Kidney (tissue), 14 donors: ENCODE results near the gene MYL10. TPM values are rescaled to one million over a fixed set of nuclear protein-coding genes. Genes with fewer than 3 reads are reported as not detected.

Experiments used
- DNase-seq, 5 donors: peaks; one replicate each; pipeline ENCODE4 v3.0.0-alpha.2; 2013 to 2020
- FAIRE-seq: peaks from 2 replicates; lab custom pipeline; 2012; peaks lifted over from hg19 to GRCh38; lab: Jason Lieb, UNC
- H3K27ac ChIP-seq, 2 donors: one replicate each; pipeline ENCODE4 v1.7.0; 2013; ENCODE audit warnings: low read depth in 2 of 2, low read length in 2 of 2, inconsistent platforms in 1 of 2
- H3K27me3 ChIP-seq: one replicate; pipeline ENCODE4 v1.7.1; 2013; ENCODE audit warnings: low read length, inconsistent platforms; ENCODE audit not compliant: control insufficient read depth, insufficient read depth
- H3K36me3 ChIP-seq, 3 donors: one replicate each; pipeline versions ENCODE4 v1.7.0 to v1.7.1; 2013; ENCODE audit warnings: low read length in 3 of 3, control low read depth in 1 of 3, inconsistent platforms in 1 of 3; ENCODE audit not compliant: insufficient read depth in 3 of 3, control insufficient read depth in 2 of 3
- H3K4me1 ChIP-seq, 3 donors: one replicate each; pipeline versions ENCODE4 v1.7.0 to v1.7.1; 2013; ENCODE audit warnings: low read length in 3 of 3, inconsistent platforms in 1 of 3, low read depth in 1 of 3; ENCODE audit not compliant: control insufficient read depth in 2 of 3, insufficient read depth in 2 of 3
- H3K4me3 ChIP-seq, 3 donors: one replicate each; pipeline versions ENCODE4 v1.7.0 to v1.8.1; 2013; ENCODE audit warnings: low read length in 3 of 3, control low read depth in 1 of 3, inconsistent platforms in 1 of 3
- H3K9ac ChIP-seq, 3 donors: one replicate each; pipeline versions ENCODE4 v1.7.0 to v1.7.1; 2013; ENCODE audit warnings: low read length in 3 of 3, control low read depth in 1 of 3, inconsistent platforms in 1 of 3
- H3K9me3 ChIP-seq, 3 donors: one replicate each; pipeline versions ENCODE4 v1.7.0 to v1.7.1; 2013; ENCODE audit warnings: low read length in 3 of 3, control low read depth in 1 of 3, inconsistent platforms in 1 of 3; ENCODE audit not compliant: control insufficient read depth in 2 of 3, insufficient read depth in 1 of 3
- intact Hi-C: fragments of 100-400 bp; cut with DNase I; formaldehyde crosslinking; loops from one replicate; pipeline ENCODE4 v1.11.1; 2022
- polyA plus RNA-seq: library from polyadenylated mRNA; stranded (reverse); fragments of 350-450 nt; fragmentation: Illumina TruSeq; extraction: RNeasy Lipid Tissue Mini Kit (QIAGEN cat#74804); gene quantifications from one replicate; pipeline ENCODE4 v1.2.3, GENCODE V29; 2014; ENCODE audit warnings: low read depth, low replicate concordance; ENCODE audit not compliant: insufficient read depth
- total RNA-seq: library from RNA; stranded (reverse); fragmentation: NEBNext Ultra II Directional; extraction: Animal tissue kit (Norgen Biotek cat#: 25700); gene quantifications from one replicate; pipeline ENCODE4 v1.2.1, GENCODE V29; 2021
- TF ChIP-seq, protein P1 (sequence below): IDR thresholded peaks from 3 replicates; pipeline ENCODE4 v1.5.1; 2012; ENCODE audit warnings: mild to moderate bottlenecking, moderate library complexity, borderline replicate concordance; ENCODE audit not compliant: insufficient read depth; ENCODE audit errors: extremely low read depth
- donor health status: control.
- donor health status: control.
- donor health status: control.
- donor health status: control.
- donor health status: control.
- donor health status: DM: yes; HTN: yes; CAD: no.
- donor health status: Normal renal cell carcinoma (clear cell type).

The MYL10 gene
- total and polyA plus RNA-seq, 2 donors from 2014 or later, result not detected

DNA sequence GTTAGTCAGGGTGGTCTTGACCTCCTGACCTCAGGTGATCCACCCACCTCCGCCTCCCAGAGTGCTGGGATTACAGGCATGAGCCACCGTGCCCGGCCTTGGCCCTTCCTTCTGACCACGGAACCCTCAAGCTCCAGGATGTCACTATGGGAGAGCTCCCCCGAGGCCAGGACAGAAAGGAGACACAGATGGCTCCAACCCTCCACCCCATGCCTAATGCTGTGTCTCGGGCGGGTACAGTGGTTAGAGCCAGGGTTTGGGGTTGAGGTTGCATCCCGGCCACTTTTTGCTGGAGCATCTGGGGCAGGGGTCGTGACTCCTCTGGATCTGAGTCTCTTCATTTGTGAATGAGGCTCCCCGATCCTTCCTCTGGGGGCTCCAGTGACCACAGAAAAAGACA, 8.1 kb downstream of the MYL10 start:
- FAIRE-seq (no peak), DNase-seq (no peak)
- no peak overlapping the region for H3K27ac ChIP-seq
- H3K9ac ChIP-seq, result no peak overlapping the region
- no peaks in the 10 kb centered on the region for H3K4me1 ChIP-seq
- H3K36me3 ChIP-seq, result no peaks in the 10 kb centered on the region
- no peaks in the 10 kb centered on the region for H3K9me3 ChIP-seq
- H3K4me3 ChIP-seq, result no peak overlapping the region
- no peaks in the 10 kb centered on the region for H3K27me3 ChIP-seq
- intact Hi-C loops, result no loop called here
- TF ChIP-seq, protein P1, sequence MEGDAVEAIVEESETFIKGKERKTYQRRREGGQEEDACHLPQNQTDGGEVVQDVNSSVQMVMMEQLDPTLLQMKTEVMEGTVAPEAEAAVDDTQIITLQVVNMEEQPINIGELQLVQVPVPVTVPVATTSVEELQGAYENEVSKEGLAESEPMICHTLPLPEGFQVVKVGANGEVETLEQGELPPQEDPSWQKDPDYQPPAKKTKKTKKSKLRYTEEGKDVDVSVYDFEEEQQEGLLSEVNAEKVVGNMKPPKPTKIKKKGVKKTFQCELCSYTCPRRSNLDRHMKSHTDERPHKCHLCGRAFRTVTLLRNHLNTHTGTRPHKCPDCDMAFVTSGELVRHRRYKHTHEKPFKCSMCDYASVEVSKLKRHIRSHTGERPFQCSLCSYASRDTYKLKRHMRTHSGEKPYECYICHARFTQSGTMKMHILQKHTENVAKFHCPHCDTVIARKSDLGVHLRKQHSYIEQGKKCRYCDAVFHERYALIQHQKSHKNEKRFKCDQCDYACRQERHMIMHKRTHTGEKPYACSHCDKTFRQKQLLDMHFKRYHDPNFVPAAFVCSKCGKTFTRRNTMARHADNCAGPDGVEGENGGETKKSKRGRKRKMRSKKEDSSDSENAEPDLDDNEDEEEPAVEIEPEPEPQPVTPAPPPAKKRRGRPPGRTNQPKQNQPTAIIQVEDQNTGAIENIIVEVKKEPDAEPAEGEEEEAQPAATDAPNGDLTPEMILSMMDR, result no peak

DNA sequence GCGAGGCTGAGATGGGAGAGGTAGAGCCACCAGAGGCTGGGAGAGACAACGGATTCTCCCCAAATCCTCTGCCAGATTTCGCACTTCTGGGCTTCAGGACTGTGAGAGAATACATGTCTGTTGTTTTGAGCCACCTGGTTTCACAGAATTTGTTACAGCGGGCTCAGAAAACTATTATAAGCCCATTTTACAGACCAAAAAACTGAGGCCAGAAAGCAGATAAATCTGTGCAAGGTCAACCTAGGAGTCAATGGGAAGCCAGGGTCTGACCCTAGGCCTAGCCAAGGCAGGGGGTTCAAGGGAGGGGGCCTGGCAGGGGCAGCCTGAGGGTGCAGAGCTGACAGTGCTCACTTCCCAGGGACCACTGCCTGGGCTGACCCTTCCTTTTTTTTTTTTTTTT, 8.7 kb downstream of the MYL10 start:
- DNase-seq (no peak), FAIRE-seq (no peak)
- Histone ChIP-seq H3K9me3 (no peaks in the 10 kb centered on the region), H3K9ac (no peak overlapping the region), H3K27me3 (no peaks in the 10 kb centered on the region), H3K4me3 (no peak overlapping the region), H3K27ac (no peak overlapping the region), H3K36me3 (no peaks in the 10 kb centered on the region), H3K4me1 (no peaks in the 10 kb centered on the region)
- TF ChIP-seq, protein P1, result no peak
- intact Hi-C loops, result no loop called here

DNA sequence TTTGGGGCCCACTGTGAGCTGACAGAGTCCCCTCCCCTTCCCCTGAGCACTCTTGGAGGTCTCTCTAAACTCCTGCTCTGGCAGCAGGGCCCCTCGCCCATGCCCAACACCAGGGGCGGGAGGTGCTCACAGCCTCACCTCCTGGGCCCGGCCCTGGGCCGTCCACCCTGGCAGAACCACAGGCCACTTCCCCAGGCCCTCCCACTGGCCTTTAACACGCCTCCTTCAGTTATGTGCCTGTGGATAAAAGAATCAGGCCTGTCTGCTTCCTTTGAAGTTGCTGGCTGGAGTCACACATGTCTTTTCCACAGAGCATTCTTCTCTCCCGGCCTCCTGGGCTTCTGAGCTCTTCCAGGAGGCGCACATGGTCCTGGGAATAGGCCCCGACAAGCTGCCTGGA, 10.2 kb downstream of the MYL10 start:
- intact Hi-C loops, result no loop called here
- no peak overlapping the region for H3K9ac ChIP-seq
- no peak overlapping the region for H3K4me3 ChIP-seq
- H3K27ac ChIP-seq, result no peak overlapping the region
- FAIRE-seq, result no peak
- H3K9me3 ChIP-seq, result no peaks in the 10 kb centered on the region
- TF ChIP-seq, protein P1, result no peak
- H3K27me3 ChIP-seq, result no peaks in the 10 kb centered on the region
- no peaks in the 10 kb centered on the region for H3K36me3 ChIP-seq
- no peaks in the 10 kb centered on the region for H3K4me1 ChIP-seq
- DNase-seq, result peak in 1 of 5 donors; percentile 29

DNA sequence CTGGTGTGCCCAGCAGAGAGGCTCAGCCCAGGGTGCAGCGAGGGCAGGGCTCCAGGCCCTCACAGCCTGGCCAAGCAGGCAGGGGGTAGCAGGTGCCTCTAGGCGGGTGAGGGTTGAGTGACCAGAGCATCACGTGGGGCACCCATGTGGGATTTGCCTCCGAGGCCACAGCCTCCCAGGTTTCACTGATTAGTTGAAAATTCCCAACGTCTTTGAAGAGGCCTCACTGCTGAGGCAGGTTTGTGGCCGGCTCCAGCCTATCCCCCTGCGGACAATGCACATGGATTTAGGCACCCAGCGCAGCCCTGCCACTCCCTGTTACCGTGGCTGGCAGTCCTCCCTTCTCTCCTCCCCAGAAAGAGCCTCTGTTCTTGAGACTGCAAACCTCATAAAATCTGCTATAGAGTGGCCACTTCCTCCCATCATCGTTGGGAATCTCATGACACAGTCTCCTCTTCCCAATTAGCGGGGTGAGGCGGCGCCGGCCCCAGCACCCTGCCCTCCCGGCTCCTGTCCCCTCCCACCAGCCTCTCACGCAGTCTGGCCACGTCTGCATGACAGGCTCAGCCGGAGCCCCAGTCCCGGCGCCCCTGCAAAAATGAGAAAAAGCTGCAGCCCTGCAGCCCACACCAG, 10.8 kb downstream of the MYL10 start:
- FAIRE-seq, result no peak
- Histone ChIP-seq H3K36me3 (no peaks in the 10 kb centered on the region), H3K4me3 (no peak overlapping the region), H3K27ac (no peak overlapping the region), H3K4me1 (no peaks in the 10 kb centered on the region), H3K27me3 (no peaks in the 10 kb centered on the region), H3K9ac (no peak overlapping the region), H3K9me3 (no peaks in the 10 kb centered on the region)
- TF ChIP-seq, protein P1, result no peak
- intact Hi-C loops, result no loop called here
- peak in 2 of 5 donors; percentile 26 to 68 for DNase-seq
